ENCODE results near the gene EXD3. TPM values are rescaled to one million over a fixed set of nuclear protein-coding genes. Genes with fewer than 3 reads are reported as not detected.

EXD3 gene
- total and polyA plus RNA-seq, 7 donors, result 8.9 to 29.7 (median 18.0) TPM

DNA sequence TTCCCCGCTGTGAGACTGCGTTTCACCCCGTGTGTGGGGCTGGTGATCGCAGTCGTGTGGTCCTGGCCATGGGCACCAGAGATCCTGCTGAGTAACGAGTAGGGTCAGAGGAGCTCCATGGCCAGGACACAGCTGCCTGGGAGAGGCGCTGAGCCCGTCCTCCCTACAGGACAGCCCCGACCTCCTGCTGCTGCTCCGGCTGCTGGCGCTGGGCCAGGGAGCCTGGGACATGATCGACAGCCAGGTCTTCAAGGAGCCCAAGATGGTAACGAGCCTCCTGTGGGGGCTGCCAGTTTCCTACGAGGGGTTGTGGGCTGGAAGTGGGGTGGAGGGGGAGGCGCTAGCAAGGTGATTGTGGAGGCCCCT, 156.8 kb downstream of the EXD3 start:
- no peak overlapping the region for H3K27ac ChIP-seq
- TF ChIP-seq POLR2AphosphoS5 (IDR thresholded peaks at IDR 0.05) (no peak), EP300 (IDR thresholded peaks at IDR 0.05) (no peak), POLR2A (IDR thresholded peaks at IDR 0.05) (no peak)
- TF ChIP-seq, protein P1, sequence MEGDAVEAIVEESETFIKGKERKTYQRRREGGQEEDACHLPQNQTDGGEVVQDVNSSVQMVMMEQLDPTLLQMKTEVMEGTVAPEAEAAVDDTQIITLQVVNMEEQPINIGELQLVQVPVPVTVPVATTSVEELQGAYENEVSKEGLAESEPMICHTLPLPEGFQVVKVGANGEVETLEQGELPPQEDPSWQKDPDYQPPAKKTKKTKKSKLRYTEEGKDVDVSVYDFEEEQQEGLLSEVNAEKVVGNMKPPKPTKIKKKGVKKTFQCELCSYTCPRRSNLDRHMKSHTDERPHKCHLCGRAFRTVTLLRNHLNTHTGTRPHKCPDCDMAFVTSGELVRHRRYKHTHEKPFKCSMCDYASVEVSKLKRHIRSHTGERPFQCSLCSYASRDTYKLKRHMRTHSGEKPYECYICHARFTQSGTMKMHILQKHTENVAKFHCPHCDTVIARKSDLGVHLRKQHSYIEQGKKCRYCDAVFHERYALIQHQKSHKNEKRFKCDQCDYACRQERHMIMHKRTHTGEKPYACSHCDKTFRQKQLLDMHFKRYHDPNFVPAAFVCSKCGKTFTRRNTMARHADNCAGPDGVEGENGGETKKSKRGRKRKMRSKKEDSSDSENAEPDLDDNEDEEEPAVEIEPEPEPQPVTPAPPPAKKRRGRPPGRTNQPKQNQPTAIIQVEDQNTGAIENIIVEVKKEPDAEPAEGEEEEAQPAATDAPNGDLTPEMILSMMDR (IDR thresholded peaks at IDR 0.05), result no peak
- no peak for DNase-seq
- intact Hi-C loops (cut with DNase I), result no loop called here
- 93 to 94% methylated on average over 15 of the region's 15 CpGs for WGBS, 2 donors
- H3K9me3 ChIP-seq, result no peaks in the 10 kb centered on the region
- H3K4me3 ChIP-seq, result no peak overlapping the region
- H3K36me3 ChIP-seq, result peaks cover 14 to 60% (median 37%) of the 10 kb centered on the region in 4 donors
- H3K4me1 ChIP-seq, result peaks cover 0 to 17% (median 16%) of the 10 kb centered on the region in 4 donors
- H3K27me3 ChIP-seq, result no peaks in the 10 kb centered on the region

DNA sequence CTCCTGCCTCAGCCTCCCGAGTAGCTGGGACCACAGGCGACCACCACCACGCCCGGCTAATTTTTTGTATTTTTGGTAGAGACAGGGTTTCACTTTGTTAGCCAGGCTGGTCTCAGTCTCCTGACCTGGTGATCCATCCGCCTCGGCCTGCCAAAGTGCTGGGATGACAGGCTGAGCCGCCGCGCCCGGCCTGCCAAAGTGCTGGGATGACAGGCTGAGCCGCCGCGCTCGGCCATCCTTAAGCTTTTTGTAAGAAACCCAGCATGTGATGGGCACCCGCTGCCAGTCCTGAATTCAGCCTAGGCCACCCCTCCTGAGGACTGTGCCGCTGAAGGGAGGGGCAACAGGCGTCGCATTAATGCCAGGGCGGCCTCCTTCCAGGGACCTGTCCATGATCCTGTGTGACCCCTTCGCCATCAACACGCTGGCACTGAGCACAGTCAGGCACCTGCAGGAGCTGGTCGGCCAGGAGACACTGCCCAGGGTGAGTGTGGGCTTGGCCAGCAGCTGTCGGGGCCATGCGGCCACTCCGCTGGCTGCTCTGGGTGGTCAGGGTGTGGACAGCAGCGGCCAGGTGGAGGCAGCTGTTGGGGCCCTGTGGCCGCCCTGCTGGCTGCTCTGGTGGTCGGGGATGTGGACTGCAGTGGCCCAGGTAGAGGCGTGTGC, 157.3 kb downstream of the EXD3 start:
- WGBS, 2 donors, result 94 to 96% methylated on average over 29 of the region's 29 CpGs
- no peak for DNase-seq
- TF ChIP-seq EP300 (IDR thresholded peaks at IDR 0.05), result no peak
- TF ChIP-seq POLR2AphosphoS5 (IDR thresholded peaks at IDR 0.05), result no peak
- TF ChIP-seq POLR2A (IDR thresholded peaks at IDR 0.05), result no peak
- TF ChIP-seq, protein P1 (IDR thresholded peaks at IDR 0.05), result no peak
- H3K9me3 ChIP-seq, result no peaks in the 10 kb centered on the region
- H3K4me1 ChIP-seq, result peaks cover 0 to 17% (median 16%) of the 10 kb centered on the region in 4 donors
- H3K36me3 ChIP-seq, result peaks cover 9 to 55% (median 35%) of the 10 kb centered on the region in 4 donors
- no peak overlapping the region for H3K27ac ChIP-seq
- intact Hi-C loops (cut with DNase I), result no loop called here
- no peak overlapping the region for H3K4me3 ChIP-seq
- H3K27me3 ChIP-seq, result no peaks in the 10 kb centered on the region

DNA sequence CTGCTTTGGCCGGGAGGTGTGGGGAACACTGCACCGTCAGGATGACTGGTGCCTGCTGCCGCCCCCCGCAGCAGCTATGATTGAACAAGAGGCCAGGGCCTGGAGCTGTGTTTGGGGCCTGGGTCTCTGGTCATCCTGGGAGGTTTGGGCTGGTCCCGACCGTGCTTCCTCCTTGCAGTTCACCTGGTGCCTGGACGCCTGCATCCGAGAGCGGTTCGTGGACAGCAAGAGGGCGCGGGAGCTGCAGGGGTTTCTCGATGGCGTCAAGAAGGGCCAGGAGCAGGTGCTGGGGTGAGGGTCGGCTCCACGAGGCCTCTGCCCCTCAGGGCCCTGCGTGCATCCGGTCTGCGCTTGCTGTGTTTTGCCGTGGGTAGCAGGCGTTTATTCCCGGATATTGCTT, 158.9 kb downstream of the EXD3 start:
- Histone ChIP-seq H3K4me1 (peaks cover 0 to 11% (median 9%) of the 10 kb centered on the region in 4 donors), H3K27me3 (no peaks in the 10 kb centered on the region), H3K36me3 (peaks cover 9 to 56% (median 36%) of the 10 kb centered on the region in 4 donors), H3K27ac (no peak overlapping the region), H3K9me3 (no peaks in the 10 kb centered on the region), H3K4me3 (no peak overlapping the region)
- TF ChIP-seq, protein P1 (IDR thresholded peaks at IDR 0.05), result no peak
- no peak for TF ChIP-seq POLR2AphosphoS5 (IDR thresholded peaks at IDR 0.05)
- no peak for TF ChIP-seq POLR2A (IDR thresholded peaks at IDR 0.05)
- WGBS, 2 donors, result 95 to 96% methylated on average over 22 of the region's 22 CpGs
- intact Hi-C loops (cut with DNase I), result no loop called here
- DNase-seq, result no peak

DNA sequence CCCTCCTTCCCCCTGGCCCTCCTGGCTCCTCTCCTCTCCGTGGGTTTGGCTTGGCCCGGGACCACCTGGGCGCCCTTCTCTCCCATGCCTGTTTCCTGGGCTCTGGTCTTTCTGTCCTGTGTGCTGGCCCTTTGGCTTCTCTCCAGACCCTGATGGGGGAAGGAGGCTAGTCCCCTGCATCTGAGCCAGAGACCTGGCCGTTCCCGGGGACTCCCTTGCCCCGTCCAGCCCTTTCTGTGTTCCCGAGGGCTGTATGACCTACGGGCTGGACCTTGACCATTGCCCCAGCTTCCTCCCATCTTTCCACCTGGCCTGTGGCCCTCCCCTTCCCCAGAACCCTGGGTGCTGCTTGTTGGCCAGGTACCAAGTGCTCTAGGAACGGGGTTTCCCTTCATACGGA, 159.5 kb downstream of the EXD3 start:
- Histone ChIP-seq H3K27me3 (no peaks in the 10 kb centered on the region), H3K27ac (no peak overlapping the region), H3K4me3 (no peak overlapping the region), H3K4me1 (peaks cover 0 to 5% (median 3%) of the 10 kb centered on the region in 4 donors), H3K9me3 (no peaks in the 10 kb centered on the region), H3K36me3 (peaks cover 9 to 62% (median 41%) of the 10 kb centered on the region in 4 donors)
- no peak for DNase-seq
- TF ChIP-seq POLR2AphosphoS5 (IDR thresholded peaks at IDR 0.05) (no peak), POLR2A (IDR thresholded peaks at IDR 0.05) (no peak), EP300 (IDR thresholded peaks at IDR 0.05) (no peak)
- TF ChIP-seq, protein P1 (IDR thresholded peaks at IDR 0.05), result no peak
- intact Hi-C loops (cut with DNase I), result no loop called here
- 84 to 86% methylated on average over 10 of the region's 10 CpGs for WGBS, 2 donors

DNA sequence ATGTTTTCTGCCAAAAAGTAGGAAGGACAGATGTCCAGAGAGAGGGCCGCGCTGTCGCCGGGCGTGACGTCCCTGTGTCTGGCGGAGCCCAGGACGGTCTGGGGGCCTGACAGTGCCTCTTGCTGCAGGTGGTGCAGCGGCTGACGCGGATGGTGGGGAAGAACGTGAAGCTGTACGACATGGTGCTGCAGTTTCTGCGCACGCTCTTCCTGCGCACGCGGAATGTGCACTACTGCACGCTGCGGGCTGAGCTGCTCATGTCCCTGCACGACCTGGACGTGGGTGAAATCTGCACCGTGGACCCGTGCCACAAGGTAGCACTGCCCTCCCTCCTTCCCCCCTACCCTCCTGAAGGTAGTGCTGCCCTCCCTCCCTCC, 160.1 kb downstream of the EXD3 start:
- TF ChIP-seq, protein P1 (IDR thresholded peaks at IDR 0.05), result no peak
- TF ChIP-seq POLR2A (IDR thresholded peaks at IDR 0.05) (no peak), EP300 (IDR thresholded peaks at IDR 0.05) (no peak), POLR2AphosphoS5 (IDR thresholded peaks at IDR 0.05) (no peak)
- intact Hi-C loops (cut with DNase I), result no loop called here
- H3K4me3 ChIP-seq, result no peak overlapping the region
- peaks cover 9 to 64% (median 41%) of the 10 kb centered on the region in 4 donors for H3K36me3 ChIP-seq
- no peak for DNase-seq
- WGBS, 2 donors, result 93 to 94% methylated on average over 24 of the region's 24 CpGs
- H3K4me1 ChIP-seq, result no peaks in the 10 kb centered on the region
- no peak overlapping the region for H3K27ac ChIP-seq
- no peaks in the 10 kb centered on the region for H3K27me3 ChIP-seq
- H3K9me3 ChIP-seq, result no peaks in the 10 kb centered on the region

All from sigmoid colon (tissue), 7 donors.